ENCODE results near the gene RAB3B.

RAB3B gene

GRCh38 chr1:51858892-51859291, 131.6 kb downstream of the RAB3B start:
- Histone ChIP-seq H3K79me2 (ENCODE audit: insufficient read depth, low read length) (peaks cover 20% of the 10 kb centered on the region), H3F3A (ENCODE audit: low read depth) (no peaks in the 10 kb centered on the region), H3K36me3 (ENCODE audit: insufficient read depth, low read length) (no peaks in the 10 kb centered on the region), H3K4me2 (ENCODE audit: low read depth, low read length, poor library complexity, severe bottlenecking) (no peak overlapping the region), H3K9ac (ENCODE audit: low read depth, low read length, poor library complexity, severe bottlenecking) (no peak overlapping the region), H3K9me2 (replicated peaks; ENCODE audit: low read depth, low read length) (no peaks in the 10 kb centered on the region), H3K4me3 (ENCODE audit: low read length, poor library complexity, severe bottlenecking) (no peak overlapping the region), H3K4me1 (ENCODE audit: insufficient read depth, low read length, poor library complexity, severe bottlenecking) (peaks cover 9% of the 10 kb centered on the region), H2AFZ (ENCODE audit: low read length) (no peak overlapping the region), H3K9me3 (ENCODE audit: insufficient read depth, low read depth, low read length) (no peaks in the 10 kb centered on the region), H4K20me1 (ENCODE audit: insufficient read depth, low read length, poor library complexity, severe bottlenecking) (no peaks in the 10 kb centered on the region), H3K27me3 (ENCODE audit: insufficient read depth, low read length, poor library complexity, severe bottlenecking) (no peaks in the 10 kb centered on the region)
- TF ChIP-seq CTCF (conservative IDR thresholded peaks at IDR 0.05; ENCODE audit: low read length) (no peak), EZH2phosphoT487 (IDR thresholded peaks at IDR 0.05; ENCODE audit: borderline replicate concordance) (no peak)

Data from Loucy (cell line).